PC-9 (cell line): Measurements from ENCODE around the gene ENGASE. TPM values are rescaled to one million over a fixed set of nuclear protein-coding genes. Genes with fewer than 3 reads are reported as not detected.

ENCODE experiments used
- BruUV-seq: library from RNA; stranded (reverse); fragments of 400-500 nt; replicated peaks from 2 replicates; lab custom pipeline; 2021; lab: Mats Ljungman, UMichigan
- CTCF ChIA-PET: fragments of 300-600 bp; sonication (Branson Sonifier 250); formaldehyde crosslinking; loops from one replicate; lab custom pipeline; 2022; ENCODE audit warnings: antibody characterized with exemption; lab: Charles Lee
- POLR2A ChIA-PET: fragments of 300-600 bp; sonication (Branson Sonifier 250); formaldehyde crosslinking; loops from one replicate; lab custom pipeline; 2022; ENCODE audit warnings: antibody characterized with exemption; ENCODE audit not compliant: unreplicated experiment; lab: Charles Lee
- DNase-seq, 2 experiments: peaks; one replicate each; pipeline versions ENCODE4 v3.0.0 to v3.0.0-alpha.2; 2015 to 2022; ENCODE audit warnings: mixed read lengths in 1 of 2
- H2AFZ ChIP-seq: fragments of 200-600 bp; sonication (generic); 2 replicates; pipeline ENCODE4 v1.8.1; 2017; ENCODE audit warnings: antibody characterized with exemption
- H3F3A ChIP-seq: fragments of 200-600 bp; sonication (generic); 2 replicates; pipeline ENCODE4 v1.8.1; 2017; ENCODE audit warnings: antibody characterized with exemption, mild to moderate bottlenecking, low read depth; ENCODE audit not compliant: insufficient read depth
- H3K27ac ChIP-seq: fragments of 200-600 bp; sonication (generic); 2 replicates; pipeline ENCODE4 v1.6.1; 2016; ENCODE audit warnings: mixed run types
- H3K27me3 ChIP-seq: fragments of 200-600 bp; sonication (generic); 2 replicates; pipeline ENCODE4 v1.6.1; 2016; ENCODE audit warnings: low read depth, mixed run types; ENCODE audit not compliant: insufficient read depth
- H3K36me3 ChIP-seq: fragments of 200-600 bp; sonication (generic); 2 replicates; pipeline ENCODE4 v1.6.1; 2016; ENCODE audit warnings: low read depth, mixed run types
- H3K4me1 ChIP-seq: fragments of 200-600 bp; sonication (generic); replicated peaks from 2 replicates; pipeline ENCODE4 v1.6.1; 2016; ENCODE audit warnings: mixed run types; ENCODE audit not compliant: insufficient read depth
- H3K4me2 ChIP-seq: fragments of 200-600 bp; sonication (generic); 2 replicates; pipeline ENCODE4 v1.6.1; 2017; ENCODE audit warnings: mixed run types
- H3K4me3 ChIP-seq: fragments of 200-600 bp; sonication (generic); 2 replicates; pipeline ENCODE4 v1.6.1; 2016; ENCODE audit warnings: mixed run types
- H3K79me2 ChIP-seq: fragments of 200-600 bp; sonication (generic); 2 replicates; pipeline ENCODE4 v1.6.1; 2017; ENCODE audit warnings: low read depth, mixed run types
- H3K9me2 ChIP-seq: fragments of 200-600 bp; sonication (generic); 2 replicates; pipeline ENCODE4 v1.8.1; 2017; ENCODE audit warnings: mild to moderate bottlenecking; ENCODE audit not compliant: insufficient read depth
- H3K9me3 ChIP-seq: fragments of 200-600 bp; sonication (generic); 2 replicates; pipeline ENCODE4 v1.8.1; 2016; ENCODE audit warnings: low read depth; ENCODE audit not compliant: insufficient read depth
- H4K20me1 ChIP-seq: fragments of 200-600 bp; sonication (generic); 2 replicates; pipeline ENCODE4 v1.8.1; 2017; ENCODE audit not compliant: insufficient read depth
- CTCF ChIP-seq: fragments of 200-600 bp; sonication (generic); conservative IDR thresholded peaks from 2 replicates; pipeline ENCODE4 v1.6.1; 2017; ENCODE audit warnings: mixed run types, antibody characterized with exemption, mild to moderate bottlenecking, moderate library complexity
- EZH2 ChIP-seq: fragments of 200-600 bp; sonication (generic); IDR thresholded peaks from 2 replicates; pipeline ENCODE4 v1.8.0; 2017; ENCODE audit warnings: antibody characterized with exemption, low read depth
- intact Hi-C: fragments of 100-400 bp; cut with micrococcal nuclease; formaldehyde crosslinking; loops from one replicate; pipeline ENCODE4 v1.10.0; 2022; ENCODE audit not compliant: unreplicated experiment
- total RNA-seq: library from RNA; stranded (reverse); gene quantifications from 2 replicates; pipeline ENCODE4 v1.2.3, GENCODE V29; 2021

ENGASE gene
- total RNA-seq, 1 experiment from 2014 or later = 15.7 TPM

- no TSS peak for BruUV-seq
- H3K9me2 ChIP-seq = no peaks in the 10 kb centered on the region
- peak; percentile 63 to 82 for DNase-seq
- no peaks in the 10 kb centered on the region; the same call in 1 of the 2 replicates for H3K4me1 ChIP-seq
- no peaks in the 10 kb centered on the region for H3K79me2 ChIP-seq
- ChIA-PET POLR2A (no interaction called here), CTCF (interaction anchor here (0.6 kb wide), 1 partner anchor 48 kb away, joined by 5 read pairs; no protein-coding TSS in a partner anchor)
- no peaks in the 10 kb centered on the region for H3F3A ChIP-seq
- no peaks in the 10 kb centered on the region for H3K36me3 ChIP-seq
- H3K27ac ChIP-seq = no peak overlapping the region
- H3K4me3 ChIP-seq = no peak overlapping the region
- no peaks in the 10 kb centered on the region for H3K9me3 ChIP-seq
- no peak for TF ChIP-seq EZH2
- TF ChIP-seq CTCF = no peak
- 0 out of 2 replicates have a peak overlapping the region, but pooled peaks have one; percentile 6 for H3K4me2 ChIP-seq
- peaks cover 14% of the 10 kb centered on the region; the same call in 1 of the 2 replicates for H4K20me1 ChIP-seq
- no peak overlapping the region for H2AFZ ChIP-seq
- intact Hi-C loops = no loop called here
- peaks cover 84% of the 10 kb centered on the region for H3K27me3 ChIP-seq
These were observed 40.1 kb downstream of the ENGASE start for GRCh38 chr17:79114458-79115301.

- Histone ChIP-seq H3K27me3 (peaks cover 83% of the 10 kb centered on the region), H2AFZ (no peak overlapping the region), H3K79me2 (no peaks in the 10 kb centered on the region), H3K4me2 (no peak overlapping the region), H3K4me3 (no peak overlapping the region), H3K4me1 (no peaks in the 10 kb centered on the region; the same call in 1 of the 2 replicates), H4K20me1 (peaks cover 14% of the 10 kb centered on the region; the same call in 1 of the 2 replicates), H3K9me2 (no peaks in the 10 kb centered on the region), H3K9me3 (no peaks in the 10 kb centered on the region), H3F3A (no peaks in the 10 kb centered on the region), H3K36me3 (no peaks in the 10 kb centered on the region), H3K27ac (no peak overlapping the region)
- intact Hi-C loops = no loop called here
- POLR2A ChIA-PET = no interaction called here
- no peak for TF ChIP-seq EZH2
- no peak for TF ChIP-seq CTCF
- DNase-seq = no peak
- CTCF ChIA-PET = no interaction called here
- no TSS peak for BruUV-seq
These were observed 40.9 kb downstream of the ENGASE start for GRCh38 chr17:79115487-79115886.

DNA sequence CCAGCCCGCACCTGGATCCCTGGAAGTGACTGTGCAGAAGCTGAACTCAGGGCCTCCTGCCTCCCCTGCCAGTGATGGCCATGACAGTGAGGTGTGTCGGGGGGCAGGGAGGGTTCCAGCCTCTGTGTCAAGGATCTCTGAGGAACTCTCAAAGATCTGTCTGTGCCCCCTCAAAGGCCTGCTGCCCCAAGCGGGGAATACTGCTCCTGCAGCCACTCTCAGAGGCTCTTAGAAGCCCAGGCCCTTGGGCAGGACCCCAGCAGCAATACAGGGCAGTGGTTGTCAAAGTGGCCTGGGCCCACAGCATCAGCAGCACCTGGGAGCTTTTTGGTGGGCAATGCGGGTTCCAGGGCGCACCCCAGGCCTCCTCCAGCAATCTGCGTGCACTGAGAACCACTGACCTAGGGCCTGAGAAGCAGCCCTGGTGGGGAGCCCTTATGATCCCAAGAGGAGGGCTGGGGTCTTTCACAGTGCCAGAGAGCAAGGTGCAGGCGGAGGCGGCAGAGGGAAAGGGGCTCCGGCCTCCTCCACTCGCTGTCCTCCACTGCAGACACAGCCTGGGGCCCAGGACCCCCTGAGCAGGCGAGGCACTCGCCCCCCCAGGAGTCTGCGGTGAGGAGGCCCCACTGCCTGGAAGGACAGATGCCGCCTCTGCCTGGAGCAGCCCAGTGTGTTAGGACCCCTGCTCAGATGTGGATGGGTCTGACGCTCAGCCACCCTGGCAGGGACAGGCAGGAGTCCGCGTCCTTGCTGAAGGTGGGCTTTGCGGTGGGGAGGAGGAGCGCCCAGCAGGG, 42.1 kb downstream of the ENGASE start:
- no peaks in the 10 kb centered on the region; the same call in 1 of the 2 replicates for H3K4me1 ChIP-seq
- no peaks in the 10 kb centered on the region for H3K9me2 ChIP-seq
- H3F3A ChIP-seq = no peaks in the 10 kb centered on the region
- intact Hi-C loops = no loop called here
- ChIA-PET POLR2A (no interaction called here), CTCF (no interaction called here)
- no peaks in the 10 kb centered on the region for H3K36me3 ChIP-seq
- H2AFZ ChIP-seq = no peak overlapping the region
- H3K27me3 ChIP-seq = peaks cover 81% of the 10 kb centered on the region
- H3K27ac ChIP-seq = no peak overlapping the region
- H3K9me3 ChIP-seq = no peaks in the 10 kb centered on the region
- H4K20me1 ChIP-seq = peaks cover 14% of the 10 kb centered on the region; the same call in 1 of the 2 replicates
- H3K4me2 ChIP-seq = no peak overlapping the region
- BruUV-seq = no TSS peak
- H3K4me3 ChIP-seq = no peak overlapping the region
- no peak for DNase-seq
- no peaks in the 10 kb centered on the region for H3K79me2 ChIP-seq
- no peak for TF ChIP-seq EZH2
- no peak for TF ChIP-seq CTCF
